ENCODE data around the gene WLS.

WLS gene

GRCh38 chr1:68131261-68131660, 101.1 kb downstream of the WLS start:
- DNase-seq (ENCODE audit: low read depth) = no peak

- DNase-seq (ENCODE audit: low read depth) = no peak
These were observed 102.6 kb downstream of the WLS start for GRCh38 chr1:68129536-68130250.

- DNase-seq (ENCODE audit: low read depth) = no peak
These were observed 103.5 kb downstream of the WLS start for GRCh38 chr1:68128820-68129219.

- no peak for DNase-seq (ENCODE audit: low read depth)
These were observed 104.2 kb downstream of the WLS start for GRCh38 chr1:68128157-68128556.

GRCh38 chr1:68121536-68121935, 110.8 kb downstream of the WLS start:
- DNase-seq (ENCODE audit: low read depth) = no peak

GRCh38 chr1:68120136-68120791, 112.1 kb downstream of the WLS start:
- DNase-seq (ENCODE audit: low read depth) = no peak

- no peak for DNase-seq (ENCODE audit: low read depth)
These were observed 112.9 kb downstream of the WLS start for GRCh38 chr1:68119445-68119844.

- no peak for DNase-seq (ENCODE audit: low read depth)
These were observed 114.9 kb downstream of the WLS start for GRCh38 chr1:68117416-68117815.

GRCh38 chr1:68116643-68117235, 115.6 kb downstream of the WLS start:
- DNase-seq (ENCODE audit: low read depth) = peak; percentile 17

- DNase-seq (ENCODE audit: low read depth) = no peak
These were observed 117.0 kb downstream of the WLS start for GRCh38 chr1:68115308-68115707.

- DNase-seq (ENCODE audit: low read depth) = no peak
These were observed 118.4 kb downstream of the WLS start for GRCh38 chr1:68113966-68114365.

GRCh38 chr1:68112835-68113243, 119.5 kb downstream of the WLS start:
- no peak for DNase-seq (ENCODE audit: low read depth)

GRCh38 chr1:68111519-68112436, 120.5 kb downstream of the WLS start:
- DNase-seq (ENCODE audit: low read depth) = no peak

GRCh38 chr1:68107771-68108170, 124.6 kb downstream of the WLS start:
- DNase-seq (ENCODE audit: low read depth) = no peak

GRCh38 chr1:68103884-68104554, 128.3 kb downstream of the WLS start:
- no peak for DNase-seq (ENCODE audit: low read depth)

GRCh38 chr1:68103011-68103545, 129.2 kb downstream of the WLS start:
- DNase-seq (ENCODE audit: low read depth) = no peak

GRCh38 chr1:68101829-68102228, 130.5 kb downstream of the WLS start:
- DNase-seq (ENCODE audit: low read depth) = no peak

GRCh38 chr1:68100571-68100970, 131.8 kb downstream of the WLS start:
- DNase-seq (ENCODE audit: low read depth) = no peak

- DNase-seq (ENCODE audit: low read depth) = no peak
These were observed 138.6 kb downstream of the WLS start for GRCh38 chr1:68093737-68094136.

- DNase-seq (ENCODE audit: low read depth) = no peak
These were observed 145.1 kb downstream of the WLS start for GRCh38 chr1:68087184-68087583.

- no peak for DNase-seq (ENCODE audit: low read depth)
These were observed 146.6 kb downstream of the WLS start for GRCh38 chr1:68085752-68086151.

GRCh38 chr1:68083686-68084085, 148.6 kb downstream of the WLS start:
- no peak for DNase-seq (ENCODE audit: low read depth)
